Stimulated activated naive CD4-positive, alpha-beta T cell treated with Interleukin-2 at 50 U/mL for 16 hours (primary cell): ENCODE results near the gene PRM1.

Experiments used
- DNase-seq: peaks from one replicate; lab custom pipeline; 2025; lab: John Stamatoyannopoulos, UW

Gene PRM1

GRCh38 chr16:11253995-11254912 is 26.9 kb downstream of the PRM1 start:
- DNase-seq = no peak

- peak; percentile 61 for DNase-seq
These were observed 27.8 kb downstream of the PRM1 start for GRCh38 chr16:11253009-11253994.

- DNase-seq = no peak
These were observed 28.6 kb downstream of the PRM1 start for GRCh38 chr16:11252482-11252931.

- DNase-seq = peak; percentile 74
These were observed 29.3 kb downstream of the PRM1 start for GRCh38 chr16:11251525-11252481.

GRCh38 chr16:11250786-11251524 is 30.2 kb downstream of the PRM1 start:
- DNase-seq = no peak

- DNase-seq = no peak
These were observed 30.9 kb downstream of the PRM1 start for GRCh38 chr16:11250091-11250785.

- DNase-seq = no peak
These were observed 31.7 kb downstream of the PRM1 start for GRCh38 chr16:11249233-11250061.

GRCh38 chr16:11248133-11248532 is 33.0 kb downstream of the PRM1 start:
- DNase-seq = no peak

- DNase-seq = no peak
These were observed 35.1 kb downstream of the PRM1 start for GRCh38 chr16:11245988-11246387.

GRCh38 chr16:11245222-11245737 is 35.9 kb downstream of the PRM1 start:
- no peak for DNase-seq

GRCh38 chr16:11242658-11243057 is 38.5 kb downstream of the PRM1 start:
- no peak for DNase-seq

GRCh38 chr16:11241480-11242204 is 39.5 kb downstream of the PRM1 start:
- DNase-seq = no peak

GRCh38 chr16:11240636-11241473 is 40.3 kb downstream of the PRM1 start:
- no peak for DNase-seq

- DNase-seq = no peak
These were observed 41.2 kb downstream of the PRM1 start for GRCh38 chr16:11239644-11240632.

GRCh38 chr16:11238272-11239202 is 42.6 kb downstream of the PRM1 start:
- DNase-seq = no peak
